K562 treated with DMSO at 1 percent for 48 hours (cell line): ENCODE results near the gene GNAT2. TPM values are rescaled to one million over a fixed set of nuclear protein-coding genes. Genes with fewer than 3 reads are reported as not detected.

Experiments
- total RNA-seq: library from RNA; unstranded; fragments of 300-600 nt; gene quantifications from 2 replicates; pipeline ENCODE4 v1.2.3, GENCODE V29; 2022; ENCODE audit warnings: low replicate concordance; ENCODE audit errors: extremely low read depth

The GNAT2 gene
- not detected in 2 replicates for total RNA-seq

DNA sequence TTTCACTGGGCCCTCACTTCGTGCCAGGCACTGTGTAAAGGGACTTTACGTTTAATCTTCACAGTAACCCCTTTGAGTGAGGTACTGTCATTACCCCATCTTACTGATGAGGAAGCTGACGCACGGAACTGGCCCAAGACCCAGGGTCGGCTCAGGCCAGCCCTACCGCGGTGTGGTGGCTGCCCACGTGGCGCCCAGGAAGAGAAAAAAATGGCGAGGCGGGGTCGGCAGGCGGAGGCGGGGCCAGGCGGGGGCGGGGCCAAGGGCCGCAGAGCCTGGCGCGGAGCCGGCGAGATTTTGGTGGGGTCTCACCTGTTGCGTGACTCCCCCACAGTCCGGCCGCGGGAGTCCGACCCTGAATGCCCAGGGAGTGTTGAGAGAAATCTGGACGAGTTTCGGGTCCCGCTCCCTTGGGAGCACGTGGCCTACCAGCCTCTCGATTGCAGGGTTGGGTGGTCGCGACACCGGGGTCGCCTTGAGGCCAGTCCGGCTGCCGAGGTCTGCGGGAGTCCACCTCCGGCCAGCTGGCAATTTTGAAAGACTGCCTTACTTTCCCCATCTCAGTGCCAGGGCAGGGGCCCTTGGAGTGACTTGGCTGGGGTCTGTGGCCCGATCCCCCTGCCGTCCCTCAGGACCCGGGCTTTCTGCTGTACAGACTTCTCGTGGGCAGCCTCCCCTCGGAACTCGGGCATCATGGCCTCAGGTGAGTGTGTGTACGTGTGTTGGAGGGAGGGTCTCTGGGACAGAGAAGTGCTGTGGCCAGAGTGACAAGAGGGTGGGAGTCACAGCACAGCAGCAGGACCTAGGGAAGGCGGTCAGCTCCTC is at the start of gene GNAT2, which contains the start of gene AMPD2:
TSS of gene GNAT2 (minus strand) at position 41 of the 825 bp plus-strand sequence. CDS start 6,746 bp downstream, outside the sequence.
TSS of gene AMPD2 (plus strand) at position 262 of the 825 bp plus-strand sequence. CDS start 1,339 bp downstream, outside the sequence.

DNA sequence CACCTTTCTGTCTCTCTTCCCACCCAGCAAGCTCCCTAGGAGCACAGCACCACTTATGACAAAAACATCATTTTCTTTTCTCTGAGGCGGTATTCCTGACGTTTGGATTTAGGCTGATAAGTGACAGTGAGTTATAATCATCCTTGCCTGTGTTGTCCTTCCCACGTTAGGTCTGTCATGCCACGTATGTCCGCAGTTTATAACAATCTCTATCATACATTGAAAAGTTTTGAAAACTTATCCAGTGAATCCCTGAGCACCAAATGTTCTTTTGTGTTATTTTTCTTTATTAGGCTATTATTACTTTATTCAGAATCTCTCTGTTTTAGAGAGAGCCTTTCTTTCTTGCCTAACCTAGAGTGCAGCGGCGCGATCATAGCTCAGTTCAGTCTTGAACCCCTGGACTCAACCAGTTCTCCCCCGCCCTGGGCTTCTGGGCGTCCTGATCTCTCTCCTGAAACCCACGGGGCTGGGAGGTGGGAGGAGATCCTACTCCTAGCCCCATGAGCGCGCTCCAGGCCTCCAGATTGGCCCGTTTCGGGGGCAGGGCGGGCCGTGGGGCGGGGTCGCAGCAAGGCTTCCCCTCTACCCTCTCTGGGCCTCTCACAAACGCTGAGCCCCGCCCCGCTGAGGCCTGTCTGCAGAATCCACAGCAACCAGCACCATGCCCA is 48.2 kb upstream of the GNAT2 start, which contains the start of gene GSTM2:
TSS of gene GSTM2 (plus strand) at position 606 of the 671 bp plus-strand sequence. CDS start at position 665, 59 bp downstream.

DNA sequence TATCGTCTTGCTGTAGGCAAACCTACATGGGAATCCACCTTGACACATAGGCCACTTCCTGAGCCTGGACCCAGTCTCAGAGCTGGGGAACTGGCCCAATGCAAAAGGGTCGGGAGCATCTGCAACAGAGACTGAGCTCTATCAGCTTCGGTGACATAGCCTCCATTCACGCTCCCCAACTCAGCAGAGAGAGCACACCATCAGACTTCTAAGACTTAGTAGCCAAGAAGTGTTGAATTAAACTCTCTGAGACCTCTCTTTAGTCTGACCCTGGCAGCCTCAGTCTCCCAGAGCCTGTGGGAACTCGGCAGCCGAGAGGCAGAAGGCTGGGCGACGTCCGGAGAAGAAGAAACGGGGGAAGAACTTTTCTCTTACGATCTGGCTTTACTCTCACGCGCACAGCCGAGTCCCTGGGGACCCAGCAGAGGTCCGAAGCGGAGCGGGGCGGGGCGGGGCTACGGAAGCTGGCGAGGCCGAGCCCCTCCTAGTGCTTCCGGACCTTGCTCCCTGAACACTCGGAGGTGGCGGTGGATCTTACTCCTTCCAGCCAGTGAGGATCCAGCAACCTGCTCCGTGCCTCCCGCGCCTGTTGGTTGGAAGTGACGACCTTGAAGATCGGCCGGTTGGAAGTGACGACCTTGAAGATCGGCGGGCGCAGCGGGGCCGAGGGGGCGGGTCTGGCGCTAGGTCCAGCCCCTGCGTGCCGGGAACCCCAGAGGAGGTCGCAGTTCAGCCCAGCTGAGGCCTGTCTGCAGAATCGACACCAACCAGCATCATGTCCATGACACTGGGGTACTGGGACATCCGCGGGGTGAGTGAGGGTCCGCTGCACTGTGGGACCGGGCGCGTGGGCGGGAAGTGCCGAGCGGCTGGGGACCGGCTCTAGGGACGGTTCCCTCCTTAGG is 36.5 kb upstream of the GNAT2 start, which contains the start of gene GSTM4:
TSS of gene GSTM4 (plus strand) at position 485 of the 905 bp plus-strand sequence. CDS start at position 776, 291 bp downstream.

Other genes starting within 250 kb of the GNAT2 start
- gene SORT1, start 221.7 kb downstream of the GNAT2 start, total RNA-seq: not detected in 2 replicates
- gene PSMA5, start 193.2 kb downstream of the GNAT2 start, total RNA-seq: not detected in 2 replicates
- not detected in 2 replicates for gene SYPL2, start 153.1 kb downstream of the GNAT2 start, total RNA-seq
- gene ATXN7L2, start 135.7 kb downstream of the GNAT2 start, total RNA-seq: not detected in 2 replicates
- not detected in 2 replicates for gene CYB561D1, start 125.5 kb downstream of the GNAT2 start, total RNA-seq
- gene AMIGO1, start 109.9 kb downstream of the GNAT2 start, total RNA-seq: not detected in 2 replicates
- gene GPR61, start 79.7 kb downstream of the GNAT2 start, total RNA-seq: not detected in 2 replicates
- not detected in 2 replicates for gene GNAI3, start 71.0 kb downstream of the GNAT2 start, total RNA-seq
- 959 TPM in 1 of 2 replicates, not detected in the other for gene AMPD2, start 221 bp upstream of the GNAT2 start, total RNA-seq
- not detected in 2 replicates for gene GSTM4, start 36.5 kb upstream of the GNAT2 start, total RNA-seq
- gene GSTM2, start 48.4 kb upstream of the GNAT2 start, total RNA-seq: not detected in 2 replicates
- gene GSTM1, start 68.2 kb upstream of the GNAT2 start, total RNA-seq: not detected in 2 replicates
- not detected in 2 replicates for gene GSTM5, start 92.6 kb upstream of the GNAT2 start, total RNA-seq
- not detected in 2 replicates for gene GSTM3, start 121.4 kb upstream of the GNAT2 start, total RNA-seq
- not detected in 2 replicates for gene EPS8L3, start 144.3 kb upstream of the GNAT2 start, total RNA-seq